HG03060 (cell line): ENCODE data around the gene KCNA4.
"Not testable (repeated sequence)": the region's sequence is repeated elsewhere in the genome, so short reads cannot be mapped to it uniquely, and the experiment has no call there.

Source experiments
- ATAC-seq: cut with Tn5 transposase; IDR thresholded peaks from one replicate; pipeline ENCODE4 v1.9.1; 2021; ENCODE audit warnings: low read depth, moderate number of reproducible peaks; ENCODE audit not compliant: unreplicated experiment

Gene KCNA4

GRCh38 chr11:30016588-30017363 lies at the start of gene KCNA4:
KCNA4 (minus strand) TSS chr11:30017030; CDS start chr11:30012678, 4,352 bp downstream.
- no peak for ATAC-seq

GRCh38 chr11:30062103-30062502 lies 45.3 kb upstream of the KCNA4 start:
- no peak for ATAC-seq

GRCh38 chr11:30059172-30059815 lies 42.5 kb upstream of the KCNA4 start:
- no peak for ATAC-seq

- no peak for ATAC-seq
These were observed 32.4 kb upstream of the KCNA4 start for GRCh38 chr11:30049214-30049613.

- ATAC-seq: no peak
These were observed 29.7 kb upstream of the KCNA4 start for GRCh38 chr11:30046578-30046945.

- no peak for ATAC-seq
These were observed 29.2 kb upstream of the KCNA4 start for GRCh38 chr11:30045921-30046577.

- ATAC-seq: no peak
These were observed 28.3 kb upstream of the KCNA4 start for GRCh38 chr11:30045144-30045543.

GRCh38 chr11:30041171-30041570 lies 24.3 kb upstream of the KCNA4 start:
- no peak for ATAC-seq

- not testable (repeated sequence) for ATAC-seq
These were observed 17.9 kb upstream of the KCNA4 start for GRCh38 chr11:30034746-30035145.

- not testable (repeated sequence) for ATAC-seq
These were observed 17.3 kb upstream of the KCNA4 start for GRCh38 chr11:30034166-30034565.

- ATAC-seq: no peak
These were observed 8.7 kb upstream of the KCNA4 start for GRCh38 chr11:30025396-30026139.

- no peak for ATAC-seq
These were observed 6.2 kb upstream of the KCNA4 start for GRCh38 chr11:30023074-30023473.

GRCh38 chr11:30019481-30019880 lies 2.7 kb upstream of the KCNA4 start:
- no peak for ATAC-seq

- no peak for ATAC-seq
These were observed 1.7 kb upstream of the KCNA4 start for GRCh38 chr11:30018495-30018894.

- ATAC-seq: no peak
These were observed 640 bp upstream of the KCNA4 start for GRCh38 chr11:30017445-30017895.

- ATAC-seq: no peak
These were observed 961 bp downstream of the KCNA4 start for GRCh38 chr11:30015725-30016412.

GRCh38 chr11:30012346-30012745 lies 4.5 kb downstream of the KCNA4 start:
- ATAC-seq: no peak

- no peak for ATAC-seq
These were observed 7.8 kb downstream of the KCNA4 start for GRCh38 chr11:30009060-30009459.

GRCh38 chr11:30006876-30007275 lies 10.0 kb downstream of the KCNA4 start:
- no peak for ATAC-seq

- ATAC-seq: no peak
These were observed 14.6 kb downstream of the KCNA4 start for GRCh38 chr11:30002157-30002785.
